Glutamatergic neuron (in vitro differentiated cells): Measurements from ENCODE around the gene STUM. TPM values are rescaled to one million over a fixed set of nuclear protein-coding genes. Genes with fewer than 3 reads are reported as not detected.

ENCODE experiments used
- DNase-seq: peaks from one replicate; pipeline ENCODE4 v3.0.0; 2022
- H3K27ac Mint-ChIP-seq: one replicate; pipeline ENCODE4 v1.8.0; 2020; ENCODE audit warnings: mild to moderate bottlenecking, mixed read lengths, inconsistent platforms; ENCODE audit not compliant: unreplicated experiment
- H3K27me3 Mint-ChIP-seq: one replicate; pipeline ENCODE4 v1.8.0; 2020; ENCODE audit warnings: mild to moderate bottlenecking, moderate library complexity, mixed read lengths, inconsistent platforms; ENCODE audit not compliant: unreplicated experiment
- H3K36me3 Mint-ChIP-seq: one replicate; pipeline ENCODE4 v1.8.0; 2020; ENCODE audit warnings: mild to moderate bottlenecking, mixed read lengths, inconsistent platforms; ENCODE audit not compliant: unreplicated experiment
- H3K4me1 Mint-ChIP-seq: one replicate; pipeline ENCODE4 v1.8.0; 2020; ENCODE audit warnings: mild to moderate bottlenecking, low read depth, mixed read lengths, inconsistent platforms; ENCODE audit not compliant: unreplicated experiment
- H3K4me3 Mint-ChIP-seq: one replicate; pipeline ENCODE4 v1.8.0; 2020; ENCODE audit warnings: mild to moderate bottlenecking, mixed read lengths, inconsistent platforms; ENCODE audit not compliant: unreplicated experiment
- H3K9me3 Mint-ChIP-seq: one replicate; pipeline ENCODE4 v1.8.0; 2020; ENCODE audit warnings: mild to moderate bottlenecking, moderate library complexity, mixed read lengths, inconsistent platforms; ENCODE audit not compliant: unreplicated experiment
- total RNA-seq: library from RNA; stranded (reverse); fragmentation: NEBNext Ultra II Directional; extraction: Animal tissue kit (Norgen Biotek cat#: 25700); gene quantifications from one replicate; pipeline ENCODE4 v1.2.1, GENCODE V29; 2021; ENCODE audit not compliant: unreplicated experiment
- TF ChIP-seq, protein P1 (sequence below): fragments of 200-600 bp; sonication (generic); IDR thresholded peaks from one replicate; pipeline ENCODE4 v1.5.0; 2021; ENCODE audit not compliant: partially characterized antibody, unreplicated experiment

Gene STUM
- total RNA-seq, 1 donor from 2014 or later = 11.0 TPM

DNA sequence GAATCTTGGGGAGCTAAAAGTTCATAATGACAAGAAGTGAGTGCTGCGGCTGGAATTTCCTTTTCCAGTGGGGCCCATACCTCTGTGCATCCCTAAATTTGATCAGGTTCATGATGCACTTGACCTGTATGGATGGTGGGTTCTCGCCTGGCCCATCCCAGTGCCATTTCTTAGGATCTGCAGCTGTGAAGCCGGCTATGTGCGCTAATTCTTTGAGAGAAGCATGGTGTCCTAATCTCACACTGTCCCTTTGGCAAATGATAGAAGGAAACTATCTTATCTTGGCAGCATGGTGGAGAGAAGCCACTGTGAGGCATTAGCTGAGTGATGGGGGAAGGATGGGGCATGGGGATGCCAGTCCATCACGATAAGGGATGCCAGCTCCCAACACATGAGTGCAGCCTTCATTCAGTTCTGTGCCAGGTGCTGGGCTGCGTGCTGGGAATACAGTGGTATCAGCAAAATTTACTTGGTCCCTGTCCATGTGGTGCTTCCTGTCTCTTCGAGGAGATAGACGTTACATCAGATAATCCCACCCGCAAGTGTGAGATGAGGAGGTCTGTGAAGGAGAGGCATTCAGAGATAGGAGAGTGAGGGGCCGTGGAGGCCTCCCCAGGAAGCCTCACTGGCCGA, 30.5 kb downstream of the STUM start:
- H3K9me3 Mint-ChIP-seq = peaks cover 9% of the 10 kb centered on the region
- H3K36me3 Mint-ChIP-seq = peaks cover 6% of the 10 kb centered on the region
- H3K4me1 Mint-ChIP-seq = peaks cover 15% of the 10 kb centered on the region
- no peak for DNase-seq
- peaks cover 3% of the 10 kb centered on the region for H3K27me3 Mint-ChIP-seq
- no peak overlapping the region for H3K4me3 Mint-ChIP-seq
- TF ChIP-seq, protein P1, sequence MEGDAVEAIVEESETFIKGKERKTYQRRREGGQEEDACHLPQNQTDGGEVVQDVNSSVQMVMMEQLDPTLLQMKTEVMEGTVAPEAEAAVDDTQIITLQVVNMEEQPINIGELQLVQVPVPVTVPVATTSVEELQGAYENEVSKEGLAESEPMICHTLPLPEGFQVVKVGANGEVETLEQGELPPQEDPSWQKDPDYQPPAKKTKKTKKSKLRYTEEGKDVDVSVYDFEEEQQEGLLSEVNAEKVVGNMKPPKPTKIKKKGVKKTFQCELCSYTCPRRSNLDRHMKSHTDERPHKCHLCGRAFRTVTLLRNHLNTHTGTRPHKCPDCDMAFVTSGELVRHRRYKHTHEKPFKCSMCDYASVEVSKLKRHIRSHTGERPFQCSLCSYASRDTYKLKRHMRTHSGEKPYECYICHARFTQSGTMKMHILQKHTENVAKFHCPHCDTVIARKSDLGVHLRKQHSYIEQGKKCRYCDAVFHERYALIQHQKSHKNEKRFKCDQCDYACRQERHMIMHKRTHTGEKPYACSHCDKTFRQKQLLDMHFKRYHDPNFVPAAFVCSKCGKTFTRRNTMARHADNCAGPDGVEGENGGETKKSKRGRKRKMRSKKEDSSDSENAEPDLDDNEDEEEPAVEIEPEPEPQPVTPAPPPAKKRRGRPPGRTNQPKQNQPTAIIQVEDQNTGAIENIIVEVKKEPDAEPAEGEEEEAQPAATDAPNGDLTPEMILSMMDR = no peak
- no peak overlapping the region for H3K27ac Mint-ChIP-seq

DNA sequence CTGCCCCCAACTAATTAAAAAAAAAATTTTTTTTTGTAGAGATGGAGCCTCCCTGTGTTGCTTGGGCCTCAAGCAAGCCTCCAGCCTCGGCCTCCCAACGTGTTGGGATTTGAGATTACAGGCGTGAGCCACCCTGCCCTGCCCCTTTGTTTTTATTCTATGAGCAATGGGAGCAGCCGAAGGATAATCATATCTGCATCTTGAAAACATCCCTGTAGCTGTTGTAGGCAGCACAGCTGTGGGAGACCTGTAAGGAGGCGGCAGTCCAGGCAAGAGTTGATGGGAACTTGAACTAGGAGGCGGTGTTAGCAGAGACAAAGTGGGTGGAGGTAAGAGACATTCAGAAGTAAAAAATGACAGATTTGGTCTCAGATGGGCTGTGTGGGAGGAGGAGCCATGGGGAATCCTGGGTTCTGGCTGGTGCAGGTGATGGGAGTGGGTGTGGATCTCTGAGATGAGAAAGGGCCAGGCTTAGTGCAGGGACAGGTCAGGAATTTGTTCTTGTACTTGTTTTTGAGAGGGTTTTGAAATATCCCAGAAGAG, 31.3 kb downstream of the STUM start:
- TF ChIP-seq, protein P1 = no peak
- Mint-ChIP-seq H3K27me3 (peaks cover 3% of the 10 kb centered on the region), H3K4me3 (no peak overlapping the region), H3K4me1 (peaks cover 15% of the 10 kb centered on the region), H3K36me3 (peaks cover 6% of the 10 kb centered on the region), H3K27ac (no peak overlapping the region), H3K9me3 (peaks cover 6% of the 10 kb centered on the region)
- no peak for DNase-seq

DNA sequence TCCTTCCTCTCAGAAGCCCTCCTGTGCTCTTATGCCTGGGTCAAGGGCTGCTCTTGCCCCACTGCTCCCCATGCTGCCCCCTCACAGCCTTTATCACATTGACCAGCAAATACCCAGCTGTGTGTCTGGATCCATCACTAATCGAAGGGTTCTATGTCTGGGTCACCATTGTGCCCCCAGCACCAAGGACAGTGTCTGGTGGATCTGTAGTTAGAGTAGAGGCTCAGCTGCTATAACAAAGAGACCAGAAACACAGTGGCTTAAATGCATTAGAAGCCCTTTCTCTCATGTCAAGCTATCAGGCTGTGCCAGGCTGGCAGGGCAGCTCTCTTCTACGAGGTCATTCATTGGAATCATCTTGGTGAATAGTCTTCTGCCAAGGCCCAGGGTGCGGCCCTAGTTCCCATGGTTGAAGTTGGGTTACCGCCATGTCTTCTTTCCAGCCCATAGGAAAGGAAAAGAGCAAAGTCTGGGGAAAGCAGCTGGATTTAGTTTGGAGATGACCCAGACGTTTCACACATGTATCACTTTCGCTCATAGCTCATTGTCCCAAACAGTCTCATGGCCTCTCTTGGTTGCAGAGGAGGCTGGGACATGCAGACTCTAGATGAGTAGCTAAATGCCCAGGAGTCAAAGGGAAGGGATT, 32.2 kb downstream of the STUM start:
- Mint-ChIP-seq H3K36me3 (peaks cover 6% of the 10 kb centered on the region), H3K4me3 (no peak overlapping the region), H3K27ac (no peak overlapping the region), H3K9me3 (peaks cover 6% of the 10 kb centered on the region), H3K27me3 (peaks cover 3% of the 10 kb centered on the region), H3K4me1 (peaks cover 14% of the 10 kb centered on the region)
- TF ChIP-seq, protein P1 = no peak
- no peak for DNase-seq

DNA sequence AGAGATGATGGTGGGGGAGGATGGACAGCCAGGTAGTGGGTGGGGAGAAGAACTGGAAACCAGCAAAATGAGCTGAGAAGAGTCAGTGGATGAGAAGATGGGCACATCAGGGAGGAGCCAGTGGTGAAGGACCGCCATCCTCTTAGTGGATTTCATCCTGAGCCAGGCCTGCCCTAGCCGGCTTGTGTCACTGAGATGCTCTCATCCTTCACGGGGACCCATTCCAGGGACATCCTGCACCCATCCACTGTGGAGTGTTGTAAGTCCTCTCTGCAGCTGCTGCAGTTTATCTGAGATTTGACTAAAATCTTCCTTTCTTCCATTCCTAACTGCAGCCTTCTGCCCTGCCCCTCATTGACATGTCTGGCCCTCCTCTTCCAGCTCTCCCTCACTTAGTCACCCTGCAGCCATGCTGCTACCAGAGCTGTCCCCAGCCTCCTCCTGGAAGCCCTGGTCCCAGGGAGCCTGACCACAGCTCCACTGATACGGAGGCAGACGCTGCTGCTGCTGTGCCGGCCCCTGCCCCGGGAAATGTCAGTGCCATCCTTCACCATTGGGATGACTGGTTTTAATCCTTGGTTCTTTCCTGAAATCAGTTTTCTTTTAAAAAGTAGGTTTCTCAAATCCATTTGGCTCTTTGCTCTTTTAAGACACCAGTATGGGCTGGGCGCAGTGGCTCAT, 33.2 kb downstream of the STUM start:
- peaks cover 6% of the 10 kb centered on the region for H3K36me3 Mint-ChIP-seq
- peaks cover 12% of the 10 kb centered on the region for H3K4me1 Mint-ChIP-seq
- H3K27ac Mint-ChIP-seq = no peak overlapping the region
- no peak for DNase-seq
- no peak overlapping the region for H3K4me3 Mint-ChIP-seq
- peaks cover 6% of the 10 kb centered on the region for H3K9me3 Mint-ChIP-seq
- H3K27me3 Mint-ChIP-seq = peaks cover 3% of the 10 kb centered on the region
- TF ChIP-seq, protein P1 = no peak

DNA sequence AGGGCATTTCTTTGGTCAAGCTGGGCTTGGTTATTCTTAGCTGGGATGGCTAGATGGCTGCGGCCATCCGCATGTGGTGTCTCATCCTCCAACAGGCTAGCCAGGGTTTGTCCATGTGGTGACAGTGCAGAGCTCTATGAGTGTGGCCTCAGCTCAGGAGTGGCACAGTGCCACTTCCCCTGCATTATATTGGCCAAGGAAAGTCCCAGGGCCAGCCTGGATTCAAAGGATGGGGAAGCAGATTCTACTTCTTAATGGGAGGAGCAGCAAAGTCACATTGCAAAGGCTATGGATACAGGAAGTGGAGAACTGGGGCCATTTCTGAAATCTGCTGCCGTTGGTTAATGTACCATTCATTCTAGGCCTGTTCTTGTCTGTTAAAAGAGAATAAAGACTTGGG, 34.4 kb downstream of the STUM start:
- Mint-ChIP-seq H3K4me1 (peaks cover 9% of the 10 kb centered on the region), H3K9me3 (peaks cover 3% of the 10 kb centered on the region), H3K27me3 (peaks cover 3% of the 10 kb centered on the region), H3K27ac (no peak overlapping the region), H3K4me3 (no peak overlapping the region), H3K36me3 (peaks cover 6% of the 10 kb centered on the region)
- TF ChIP-seq, protein P1 = no peak
- DNase-seq = no peak
